Measurements from ENCODE around the gene DPH1. TPM values are rescaled to one million over a fixed set of nuclear protein-coding genes. Genes with fewer than 3 reads are reported as not detected.

Gene DPH1
- polyA plus RNA-seq, 2 of the 4 experiments (the other 2 are of a cell fraction): 25.5 to 33.6 TPM

GRCh38 chr17:2083613-2084035, 53.7 kb downstream of the DPH1 start:
- H3K27ac ChIP-seq: peak overlapping the region; percentile 39 to 61; a peak in 5 of 6 replicates
- 49% methylated on average over 7 of the region's 7 CpGs for WGBS (ENCODE audit: missing lambda C conversion rate)
- no peaks in the 10 kb centered on the region for H3K9me3 ChIP-seq
- CTCF ChIA-PET: interaction anchor here (0.7 to 9.1 kb wide), 10 partner anchors 12 to 181 kb away, joined by 3 to 55 read pairs (median 4); partner anchors contain the start of gene HIC1
- peaks cover 27% of the 10 kb centered on the region for H3K4me1 ChIP-seq
- H3K4me2 ChIP-seq: peak overlapping the region; percentile 48
- FAIRE-seq: no peak
- 0 out of 2 replicates have a peak, but pooled peaks have one; percentile 52 for TF ChIP-seq ZSCAN20 (CRISPR knock-in tag; IDR thresholded peaks at IDR 0.05)
- TF ChIP-seq SREBF2 (IDR thresholded peaks at IDR 0.05): no peak
- no peak overlapping the region for H3K4me3 ChIP-seq
- POLR2A ChIA-PET: no interaction called here
- peak; percentile 30 to 63; a peak in 4 of 6 replicates for ATAC-seq
- DNase-seq (ENCODE audit: low read depth in 1 of 2, low spot score in 1 of 2): peak in 1 of 2 experiments; percentile 82

GRCh38 chr17:2084036-2084765, 54.2 kb downstream of the DPH1 start:
- TF ChIP-seq, protein P1, sequence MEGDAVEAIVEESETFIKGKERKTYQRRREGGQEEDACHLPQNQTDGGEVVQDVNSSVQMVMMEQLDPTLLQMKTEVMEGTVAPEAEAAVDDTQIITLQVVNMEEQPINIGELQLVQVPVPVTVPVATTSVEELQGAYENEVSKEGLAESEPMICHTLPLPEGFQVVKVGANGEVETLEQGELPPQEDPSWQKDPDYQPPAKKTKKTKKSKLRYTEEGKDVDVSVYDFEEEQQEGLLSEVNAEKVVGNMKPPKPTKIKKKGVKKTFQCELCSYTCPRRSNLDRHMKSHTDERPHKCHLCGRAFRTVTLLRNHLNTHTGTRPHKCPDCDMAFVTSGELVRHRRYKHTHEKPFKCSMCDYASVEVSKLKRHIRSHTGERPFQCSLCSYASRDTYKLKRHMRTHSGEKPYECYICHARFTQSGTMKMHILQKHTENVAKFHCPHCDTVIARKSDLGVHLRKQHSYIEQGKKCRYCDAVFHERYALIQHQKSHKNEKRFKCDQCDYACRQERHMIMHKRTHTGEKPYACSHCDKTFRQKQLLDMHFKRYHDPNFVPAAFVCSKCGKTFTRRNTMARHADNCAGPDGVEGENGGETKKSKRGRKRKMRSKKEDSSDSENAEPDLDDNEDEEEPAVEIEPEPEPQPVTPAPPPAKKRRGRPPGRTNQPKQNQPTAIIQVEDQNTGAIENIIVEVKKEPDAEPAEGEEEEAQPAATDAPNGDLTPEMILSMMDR (IDR thresholded peaks at IDR 0.05): no peak
- TF ChIP-seq CBX8 (IDR thresholded peaks at IDR 0.05) (no peak), RAD21 (conservative IDR thresholded peaks at IDR 0.05 in 1 of 2, IDR thresholded peaks at IDR 0.05 in 1 of 2) (no peak), POLR2A (IDR thresholded peaks at IDR 0.05; ENCODE audit: low read length) (no peak), GATA3 (IDR thresholded peaks at IDR 0.05; ENCODE audit: borderline replicate concordance) (0 out of 2 replicates have a peak, but pooled peaks have one; percentile 5), CHD2 (IDR thresholded peaks at IDR 0.05; ENCODE audit: low read length, partially characterized antibody) (no peak), ZC3H11A (IDR thresholded peaks at IDR 0.05) (no peak)
- TF ChIP-seq, protein P2, sequence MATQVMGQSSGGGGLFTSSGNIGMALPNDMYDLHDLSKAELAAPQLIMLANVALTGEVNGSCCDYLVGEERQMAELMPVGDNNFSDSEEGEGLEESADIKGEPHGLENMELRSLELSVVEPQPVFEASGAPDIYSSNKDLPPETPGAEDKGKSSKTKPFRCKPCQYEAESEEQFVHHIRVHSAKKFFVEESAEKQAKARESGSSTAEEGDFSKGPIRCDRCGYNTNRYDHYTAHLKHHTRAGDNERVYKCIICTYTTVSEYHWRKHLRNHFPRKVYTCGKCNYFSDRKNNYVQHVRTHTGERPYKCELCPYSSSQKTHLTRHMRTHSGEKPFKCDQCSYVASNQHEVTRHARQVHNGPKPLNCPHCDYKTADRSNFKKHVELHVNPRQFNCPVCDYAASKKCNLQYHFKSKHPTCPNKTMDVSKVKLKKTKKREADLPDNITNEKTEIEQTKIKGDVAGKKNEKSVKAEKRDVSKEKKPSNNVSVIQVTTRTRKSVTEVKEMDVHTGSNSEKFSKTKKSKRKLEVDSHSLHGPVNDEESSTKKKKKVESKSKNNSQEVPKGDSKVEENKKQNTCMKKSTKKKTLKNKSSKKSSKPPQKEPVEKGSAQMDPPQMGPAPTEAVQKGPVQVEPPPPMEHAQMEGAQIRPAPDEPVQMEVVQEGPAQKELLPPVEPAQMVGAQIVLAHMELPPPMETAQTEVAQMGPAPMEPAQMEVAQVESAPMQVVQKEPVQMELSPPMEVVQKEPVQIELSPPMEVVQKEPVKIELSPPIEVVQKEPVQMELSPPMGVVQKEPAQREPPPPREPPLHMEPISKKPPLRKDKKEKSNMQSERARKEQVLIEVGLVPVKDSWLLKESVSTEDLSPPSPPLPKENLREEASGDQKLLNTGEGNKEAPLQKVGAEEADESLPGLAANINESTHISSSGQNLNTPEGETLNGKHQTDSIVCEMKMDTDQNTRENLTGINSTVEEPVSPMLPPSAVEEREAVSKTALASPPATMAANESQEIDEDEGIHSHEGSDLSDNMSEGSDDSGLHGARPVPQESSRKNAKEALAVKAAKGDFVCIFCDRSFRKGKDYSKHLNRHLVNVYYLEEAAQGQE (IDR thresholded peaks at IDR 0.05): no peak
- peak; percentile 27 to 58; a peak in 5 of 6 replicates for ATAC-seq
- CTCF ChIA-PET: interaction anchor here (0.7 to 9.1 kb wide), 10 partner anchors 11 to 256 kb away, joined by 3 to 55 read pairs (median 4); partner anchors contain the start of gene HIC1

GRCh38 chr17:2084766-2085647, 55.1 kb downstream of the DPH1 start:
- no peaks in the 10 kb centered on the region for H3K9me3 ChIP-seq
- WGBS (ENCODE audit: missing lambda C conversion rate): 73% methylated on average over 13 of the region's 13 CpGs
- CTCF ChIA-PET: interaction anchor here (0.7 to 9.1 kb wide), 15 partner anchors 8 to 255 kb away, joined by 3 to 55 read pairs (median 4); partner anchors contain the start of gene HIC1
- no peak overlapping the region for H3K4me3 ChIP-seq
- FAIRE-seq (no peak), DNase-seq (ENCODE audit: low read depth in 1 of 2, low spot score in 1 of 2) (peak in 1 of 2 experiments; percentile 67), ATAC-seq (peak in 1 of 2 experiments; percentile 6; a peak in 2 of 6 replicates)
- TF ChIP-seq GATA3 (IDR thresholded peaks at IDR 0.05; ENCODE audit: borderline replicate concordance): 0 out of 2 replicates have a peak, but pooled peaks have one; percentile 6
- no peak for TF ChIP-seq PBX3 (IDR thresholded peaks at IDR 0.05)
- H3K4me1 ChIP-seq: peaks cover 27% of the 10 kb centered on the region
- peak overlapping the region; percentile 16 to 61; a peak in 4 of 6 replicates for H3K27ac ChIP-seq
- H3K4me2 ChIP-seq: peak overlapping the region; percentile 48
- POLR2A ChIA-PET: no interaction called here

More at GRCh38 chr17:2084036-2084765, 54.2 kb downstream of the DPH1 start:
- 43% methylated on average over 8 of the region's 8 CpGs for WGBS (ENCODE audit: missing lambda C conversion rate)
- Histone ChIP-seq H3K9me3 (no peaks in the 10 kb centered on the region), H3K4me2 (peak overlapping the region; percentile 48), H3K27ac (peak overlapping the region; percentile 39 to 61; a peak in 5 of 6 replicates), H3K4me3 (no peak overlapping the region), H3K4me1 (peaks cover 27% of the 10 kb centered on the region)
- POLR2A ChIA-PET: no interaction called here
- FAIRE-seq (no peak), DNase-seq (ENCODE audit: low read depth in 1 of 2, low spot score in 1 of 2) (peak in 1 of 2 experiments; percentile 71)

Measured in A549 (cell line).